Panc1 (cell line): ENCODE data around the gene HSF2BP. TPM values are rescaled to one million over a fixed set of nuclear protein-coding genes. Genes with fewer than 3 reads are reported as not detected.

Experiments used
- ATAC-seq: fragments of 200-7000 bp; cut with Tn5 transposase; 2 replicates; pipeline ENCODE4 v1.9.1; 2020; ENCODE audit warnings: mild to moderate bottlenecking, moderate library complexity
- BruUV-seq: library from RNA; stranded (reverse); fragments of 400-500 nt; replicated peaks from 2 replicates; lab custom pipeline; 2021; lab: Mats Ljungman, UMichigan
- CTCF ChIA-PET: fragments of 300-600 bp; sonication (Branson Sonifier 250); formaldehyde crosslinking; loops from one replicate; lab custom pipeline; 2022; ENCODE audit warnings: antibody characterized with exemption; lab: Charles Lee
- POLR2A ChIA-PET: fragments of 300-600 bp; sonication (Branson Sonifier 250); formaldehyde crosslinking; loops from one replicate; lab custom pipeline; 2022; ENCODE audit warnings: antibody characterized with exemption; lab: Charles Lee
- DNase-seq: peaks from one replicate; pipeline ENCODE4 v3.0.0-alpha.2; 2010; ENCODE audit warnings: low read depth, low spot score
- H3K27ac ChIP-seq: 2 replicates; pipeline ENCODE4 v1.5.1; 2011; ENCODE audit warnings: mild to moderate bottlenecking, low read length, inconsistent platforms
- H3K27me3 ChIP-seq: fragments of 200-500 bp; sonication (Bioruptor generic); 2 replicates; pipeline ENCODE4 v1.6.0; 2014; ENCODE audit warnings: low read length, inconsistent platforms; ENCODE audit not compliant: control insufficient read depth, insufficient read depth
- H3K36me3 ChIP-seq: fragments of 200-500 bp; sonication (Bioruptor generic); 2 replicates; pipeline ENCODE4 v1.5.1; 2014; ENCODE audit warnings: inconsistent platforms, mild to moderate bottlenecking, low read length, moderate library complexity; ENCODE audit not compliant: control insufficient read depth, insufficient read depth
- H3K4me1 ChIP-seq: 2 replicates; pipeline ENCODE4 v1.5.1; 2011; ENCODE audit warnings: inconsistent platforms, mild to moderate bottlenecking, low read length, moderate library complexity; ENCODE audit not compliant: control insufficient read depth, insufficient read depth
- H3K4me3 ChIP-seq, 2 experiments: 2 replicates each; pipeline ENCODE4 v1.5.1; 2011 to 2012; ENCODE audit warnings: low read depth in 2 of 2, low read length in 2 of 2, mild to moderate bottlenecking in 2 of 2, inconsistent platforms in 1 of 2, moderate library complexity in 1 of 2
- H3K9me3 ChIP-seq: fragments of 200-500 bp; sonication (Bioruptor generic); 2 replicates; pipeline ENCODE4 v1.5.1; 2014; ENCODE audit warnings: low read depth, mild to moderate bottlenecking, inconsistent platforms, low read length, moderate library complexity; ENCODE audit not compliant: control insufficient read depth, insufficient read depth
- CTCF ChIP-seq: fragments of 450-650 bp; IDR thresholded peaks from 2 replicates; pipeline ENCODE4 v1.5.1; 2017; ENCODE audit warnings: mild to moderate bottlenecking
- POLR2AphosphoS5 ChIP-seq: IDR thresholded peaks from 2 replicates; pipeline ENCODE4 v1.6.1; 2012; ENCODE audit warnings: mild to moderate bottlenecking, low read depth, low read length, moderate library complexity
- SIN3A ChIP-seq: IDR thresholded peaks from 2 replicates; pipeline ENCODE4 v1.6.1; 2012; ENCODE audit warnings: low read depth, mild to moderate bottlenecking, low read length, moderate library complexity, borderline replicate concordance; ENCODE audit not compliant: insufficient read depth
- TCF7L2 ChIP-seq: IDR thresholded peaks from 2 replicates; pipeline ENCODE4 v1.6.1; 2011; ENCODE audit warnings: mild to moderate bottlenecking, low read depth, low read length, inconsistent platforms
- in situ Hi-C: cut with HindIII; loops from 2 replicates; pipeline ENCODE4 v1.10.0; 2016; ENCODE audit warnings: low sequenced_read_pairs, low pct_unique_long_range_greater_than_20kb
- intact Hi-C: fragments of 100-400 bp; cut with micrococcal nuclease; formaldehyde crosslinking; loops from one replicate; pipeline ENCODE4 v1.10.0; 2022; ENCODE audit not compliant: unreplicated experiment
- total RNA-seq: library from RNA; stranded (reverse); gene quantifications from one replicate; pipeline ENCODE4 v1.2.1, GENCODE V29; 2021; ENCODE audit not compliant: unreplicated experiment
- TF ChIP-seq, protein P1 (sequence below), 2 experiments: IDR thresholded peaks; 2 replicates each; pipeline ENCODE4 v1.6.1; 2011 to 2012; ENCODE audit warnings: low read depth in 2 of 2, control low read depth in 1 of 2, low read length in 1 of 2, mild to moderate bottlenecking in 1 of 2, moderate library complexity in 1 of 2; ENCODE audit not compliant: insufficient read depth in 1 of 2

The HSF2BP gene
- total RNA-seq, 1 experiment from 2014 or later: 4.2 TPM

DNA sequence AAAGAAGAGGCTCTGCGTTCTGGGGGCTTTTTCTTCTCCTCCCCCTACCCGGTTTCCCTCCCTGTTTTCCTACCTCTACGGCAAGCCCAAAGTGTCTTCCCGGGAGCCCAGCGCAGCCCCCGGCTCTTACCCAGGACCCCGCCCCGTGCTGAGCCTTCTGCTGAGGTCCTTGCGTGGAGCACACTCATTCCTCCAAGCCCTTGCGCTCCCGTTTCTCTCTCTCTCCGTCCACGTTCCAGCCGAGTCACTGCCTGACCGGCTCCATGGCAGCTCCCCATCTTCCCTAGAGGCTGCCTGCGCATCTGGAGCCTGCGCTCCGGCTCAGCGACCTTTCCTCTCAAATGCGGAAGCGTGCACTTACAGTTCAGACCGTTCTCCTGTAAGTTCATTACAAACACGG, 34.7 kb upstream of the HSF2BP start:
- Histone ChIP-seq H3K9me3 (no peaks in the 10 kb centered on the region), H3K27ac (no peak overlapping the region)

GRCh38 chr21:43692949-43693348, 33.7 kb upstream of the HSF2BP start:
- Histone ChIP-seq H3K27ac (no peak overlapping the region), H3K9me3 (no peaks in the 10 kb centered on the region), H3K27me3 (no peaks in the 10 kb centered on the region), H3K36me3 (no peaks in the 10 kb centered on the region; the same call in none of the 2 replicates), H3K4me1 (no peaks in the 10 kb centered on the region), H3K4me3 (no peak overlapping the region)
- DNase-seq (no peak), ATAC-seq (no peak; the same call in 1 of the 2 replicates)
- ChIA-PET CTCF (no interaction called here), POLR2A (no interaction called here)
- intact Hi-C loops (no loop called here), in situ Hi-C loops (no loop called here)
- TF ChIP-seq SIN3A (no peak), CTCF (no peak), TCF7L2 (no peak), POLR2AphosphoS5 (no peak)
- TF ChIP-seq, protein P1, sequence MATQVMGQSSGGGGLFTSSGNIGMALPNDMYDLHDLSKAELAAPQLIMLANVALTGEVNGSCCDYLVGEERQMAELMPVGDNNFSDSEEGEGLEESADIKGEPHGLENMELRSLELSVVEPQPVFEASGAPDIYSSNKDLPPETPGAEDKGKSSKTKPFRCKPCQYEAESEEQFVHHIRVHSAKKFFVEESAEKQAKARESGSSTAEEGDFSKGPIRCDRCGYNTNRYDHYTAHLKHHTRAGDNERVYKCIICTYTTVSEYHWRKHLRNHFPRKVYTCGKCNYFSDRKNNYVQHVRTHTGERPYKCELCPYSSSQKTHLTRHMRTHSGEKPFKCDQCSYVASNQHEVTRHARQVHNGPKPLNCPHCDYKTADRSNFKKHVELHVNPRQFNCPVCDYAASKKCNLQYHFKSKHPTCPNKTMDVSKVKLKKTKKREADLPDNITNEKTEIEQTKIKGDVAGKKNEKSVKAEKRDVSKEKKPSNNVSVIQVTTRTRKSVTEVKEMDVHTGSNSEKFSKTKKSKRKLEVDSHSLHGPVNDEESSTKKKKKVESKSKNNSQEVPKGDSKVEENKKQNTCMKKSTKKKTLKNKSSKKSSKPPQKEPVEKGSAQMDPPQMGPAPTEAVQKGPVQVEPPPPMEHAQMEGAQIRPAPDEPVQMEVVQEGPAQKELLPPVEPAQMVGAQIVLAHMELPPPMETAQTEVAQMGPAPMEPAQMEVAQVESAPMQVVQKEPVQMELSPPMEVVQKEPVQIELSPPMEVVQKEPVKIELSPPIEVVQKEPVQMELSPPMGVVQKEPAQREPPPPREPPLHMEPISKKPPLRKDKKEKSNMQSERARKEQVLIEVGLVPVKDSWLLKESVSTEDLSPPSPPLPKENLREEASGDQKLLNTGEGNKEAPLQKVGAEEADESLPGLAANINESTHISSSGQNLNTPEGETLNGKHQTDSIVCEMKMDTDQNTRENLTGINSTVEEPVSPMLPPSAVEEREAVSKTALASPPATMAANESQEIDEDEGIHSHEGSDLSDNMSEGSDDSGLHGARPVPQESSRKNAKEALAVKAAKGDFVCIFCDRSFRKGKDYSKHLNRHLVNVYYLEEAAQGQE (IDR thresholded peaks at IDR 0.05; ENCODE audit: insufficient read depth in 1 of 2, low read depth in 2 of 2, low read length in 1 of 2): no peak
- BruUV-seq: no TSS peak

More for the DNA sequence above, 34.7 kb upstream of the HSF2BP start:
- no TSS peak for BruUV-seq
- no peak overlapping the region for H3K4me3 ChIP-seq
- intact Hi-C loops (no loop called here), in situ Hi-C loops (no loop called here)
- no peaks in the 10 kb centered on the region for H3K4me1 ChIP-seq
- TF ChIP-seq CTCF (no peak), TCF7L2 (no peak), SIN3A (no peak), POLR2AphosphoS5 (no peak)
- TF ChIP-seq, protein P1 (IDR thresholded peaks at IDR 0.05; ENCODE audit: insufficient read depth in 1 of 2, low read depth in 2 of 2, low read length in 1 of 2): no peak
- H3K36me3 ChIP-seq: no peaks in the 10 kb centered on the region; the same call in 1 of the 2 replicates
- DNase-seq: no peak
- ATAC-seq: no peak
- POLR2A ChIA-PET: no interaction called here
- no peaks in the 10 kb centered on the region for H3K27me3 ChIP-seq
- CTCF ChIA-PET: no interaction called here
